Loucy (cell line): Measurements from ENCODE around the gene METRNL.

Source experiments
- CTCF ChIP-seq: fragments of 200-600 bp; sonication (generic); conservative IDR thresholded peaks from 2 replicates; pipeline ENCODE4 v1.5.1; 2014; ENCODE audit warnings: mild to moderate bottlenecking, antibody characterized with exemption, low read length
- EZH2phosphoT487 ChIP-seq: fragments of 200-600 bp; IDR thresholded peaks from 2 replicates; pipeline ENCODE4 v1.6.1; 2018; ENCODE audit warnings: antibody characterized with exemption, mild to moderate bottlenecking, moderate library complexity, borderline replicate concordance

- TF ChIP-seq CTCF = no peak
- TF ChIP-seq EZH2phosphoT487 = no peak
Measured at GRCh38 chr17:83103200-83103942, 24.0 kb downstream of the METRNL start.
